ENCODE measurements around the gene CCNG2.

DNA sequence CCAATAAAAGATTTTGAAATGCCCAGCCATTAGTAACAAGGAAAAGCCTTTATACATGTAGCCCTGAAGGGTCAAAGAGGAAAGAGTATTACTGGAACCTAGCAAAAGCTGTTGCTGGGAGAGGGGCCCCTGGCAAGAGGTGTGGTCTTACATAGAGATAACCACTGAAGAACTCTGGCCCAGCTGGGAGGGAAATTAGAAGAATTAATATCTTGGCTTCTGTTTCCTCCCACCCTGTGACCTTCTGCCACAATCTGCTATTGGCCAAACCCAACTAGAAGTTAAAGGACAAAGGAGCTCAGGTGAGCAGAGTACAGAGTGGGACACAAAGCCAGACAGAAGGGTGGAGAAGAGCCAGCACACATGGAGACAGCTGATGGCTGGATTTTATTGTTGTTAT, 39.3 kb upstream of the CCNG2 start:
- TF ChIP-seq EZH2phosphoT487 (IDR thresholded peaks at IDR 0.05; ENCODE audit: low read length) (no peak), CTCF (IDR thresholded peaks at IDR 0.05; ENCODE audit: low read length) (no peak)
